OCI-LY1 (cell line): Measurements from ENCODE around the gene ABCB9.

ENCODE experiments used
- H2AFZ ChIP-seq: fragments of 200-600 bp; sonication (generic), shearing (Covaris generic); 2 replicates; pipeline ENCODE4 v1.6.0; 2014; ENCODE audit warnings: antibody characterized with exemption, mild to moderate bottlenecking, low read length
- H3F3A ChIP-seq: fragments of 200-600 bp; sonication (generic), shearing (Covaris generic); 2 replicates; pipeline ENCODE4 v1.6.0; 2014; ENCODE audit warnings: mild to moderate bottlenecking, antibody characterized with exemption, low read length, moderate library complexity; ENCODE audit not compliant: insufficient read depth
- H3K27ac ChIP-seq: fragments of 200-600 bp; sonication (generic); 2 replicates; pipeline ENCODE4 v1.5.1; 2014; ENCODE audit warnings: low read length, mixed run types, mild to moderate bottlenecking, low read depth; ENCODE audit not compliant: poor library complexity, severe bottlenecking
- H3K27me3 ChIP-seq: fragments of 200-600 bp; sonication (generic); 2 replicates; pipeline ENCODE4 v1.6.0; 2014; ENCODE audit warnings: antibody characterized with exemption, mild to moderate bottlenecking, low read length, moderate library complexity; ENCODE audit not compliant: insufficient read depth
- H3K36me3 ChIP-seq: fragments of 200-600 bp; sonication (generic); 2 replicates; pipeline ENCODE4 v1.6.1; 2014; ENCODE audit warnings: mild to moderate bottlenecking, antibody characterized with exemption, low read length, moderate library complexity, mixed read lengths; ENCODE audit not compliant: insufficient read depth
- H3K4me1 ChIP-seq: fragments of 200-600 bp; sonication (generic); 2 replicates; pipeline ENCODE4 v1.5.1; 2014; ENCODE audit warnings: mild to moderate bottlenecking, low read length, moderate library complexity; ENCODE audit not compliant: insufficient read depth, severe bottlenecking
- H3K4me2 ChIP-seq: fragments of 200-600 bp; sonication (generic), shearing (Covaris generic); 2 replicates; pipeline ENCODE4 v1.6.1; 2014; ENCODE audit warnings: low read length
- H3K4me3 ChIP-seq: fragments of 200-600 bp; sonication (generic); 2 replicates; pipeline ENCODE4 v1.5.1; 2014; ENCODE audit warnings: low read length, low read depth, mild to moderate bottlenecking, mixed read lengths; ENCODE audit not compliant: poor library complexity, severe bottlenecking
- H3K79me2 ChIP-seq: fragments of 200-600 bp; shearing (Covaris generic); 2 replicates; pipeline ENCODE4 v1.6.1; 2016; ENCODE audit warnings: mixed run types, low read length, mixed read lengths; ENCODE audit not compliant: insufficient read depth
- H3K9ac ChIP-seq: fragments of 200-600 bp; sonication (generic), shearing (Covaris generic); 2 replicates; pipeline ENCODE4 v1.6.1; 2014; ENCODE audit warnings: mild to moderate bottlenecking, low read length, mixed read lengths
- H3K9me2 ChIP-seq: fragments of 200-600 bp; sonication (generic), shearing (Covaris generic); 2 replicates; pipeline ENCODE4 v1.6.1; 2014; ENCODE audit warnings: low read depth, mild to moderate bottlenecking, low read length, mixed read lengths
- H3K9me3 ChIP-seq: fragments of 200-600 bp; shearing (Covaris generic); 2 replicates; pipeline ENCODE4 v1.6.1; 2014; ENCODE audit warnings: low read length, mixed read lengths
- H4K20me1 ChIP-seq: fragments of 200-600 bp; sonication (generic), shearing (Covaris generic); 2 replicates; pipeline ENCODE4 v1.6.0; 2016; ENCODE audit warnings: mild to moderate bottlenecking, low read length; ENCODE audit not compliant: insufficient read depth
- CTCF ChIP-seq: fragments of 200-600 bp; sonication (generic), shearing (Covaris generic); IDR thresholded peaks from 2 replicates; pipeline ENCODE4 v1.5.1; 2017; ENCODE audit warnings: mild to moderate bottlenecking, antibody characterized with exemption, low read length, moderate library complexity, mixed read lengths
- EZH2 ChIP-seq: fragments of 200-600 bp; sonication (generic), shearing (Covaris generic); IDR thresholded peaks from 2 replicates; pipeline ENCODE4 v1.8.0; 2017; ENCODE audit warnings: borderline replicate concordance, mixed run types, mild to moderate bottlenecking, antibody characterized with exemption, low read length, moderate library complexity, mixed read lengths

The ABCB9 gene

GRCh38 chr12:122929148-122929538 lies 37.1 kb downstream of the ABCB9 start:
- TF ChIP-seq EZH2 (no peak), CTCF (no peak)
- Histone ChIP-seq H2AFZ (no peak overlapping the region), H4K20me1 (no peaks in the 10 kb centered on the region), H3K27me3 (0 out of 2 replicates have a peak, but pooled peaks cover 4% of the 10 kb centered on the region), H3K4me2 (no peak overlapping the region), H3K9ac (no peak overlapping the region), H3K4me3 (no peak overlapping the region), H3K27ac (no peak overlapping the region), H3K9me3 (no peaks in the 10 kb centered on the region), H3K79me2 (no peaks in the 10 kb centered on the region), H3K36me3 (no peaks in the 10 kb centered on the region), H3F3A (no peaks in the 10 kb centered on the region), H3K4me1 (no peaks in the 10 kb centered on the region), H3K9me2 (no peaks in the 10 kb centered on the region)

- Histone ChIP-seq H3F3A (no peaks in the 10 kb centered on the region), H3K27ac (no peak overlapping the region), H3K4me2 (no peak overlapping the region), H3K79me2 (no peaks in the 10 kb centered on the region), H3K27me3 (0 out of 2 replicates have a peak, but pooled peaks cover 4% of the 10 kb centered on the region), H3K4me1 (no peaks in the 10 kb centered on the region), H3K9me3 (no peaks in the 10 kb centered on the region), H3K9ac (no peak overlapping the region), H3K4me3 (no peak overlapping the region), H2AFZ (no peak overlapping the region), H3K36me3 (no peaks in the 10 kb centered on the region), H4K20me1 (no peaks in the 10 kb centered on the region), H3K9me2 (no peaks in the 10 kb centered on the region)
- TF ChIP-seq CTCF (no peak), EZH2 (no peak)
These were observed 37.7 kb downstream of the ABCB9 start for GRCh38 chr12:122928404-122929147.

- Histone ChIP-seq H3K4me1 (no peaks in the 10 kb centered on the region), H3K36me3 (no peaks in the 10 kb centered on the region), H3K4me2 (no peak overlapping the region), H3K79me2 (no peaks in the 10 kb centered on the region), H3K4me3 (no peak overlapping the region), H3K9ac (no peak overlapping the region), H3F3A (no peaks in the 10 kb centered on the region), H3K27ac (no peak overlapping the region), H4K20me1 (no peaks in the 10 kb centered on the region), H3K9me2 (no peaks in the 10 kb centered on the region), H3K27me3 (0 out of 2 replicates have a peak, but pooled peaks cover 4% of the 10 kb centered on the region), H3K9me3 (no peaks in the 10 kb centered on the region), H2AFZ (no peak overlapping the region)
- TF ChIP-seq EZH2 (no peak), CTCF (no peak)
These were observed 38.4 kb downstream of the ABCB9 start for GRCh38 chr12:122927756-122928403.
